Adrenal gland (tissue), 5 donors: ENCODE measurements around the gene ETV6.

Experiments
- POLR2A ChIP-seq, 2 donors: fragments of 450-650 bp; IDR thresholded peaks; one replicate each; pipeline ENCODE4 v1.6.1; 2017; ENCODE audit warnings: antibody characterized with exemption in 2 of 2, mild to moderate bottlenecking in 2 of 2, moderate library complexity in 1 of 2
- TF ChIP-seq, protein P1 (sequence below), 6 experiments: fragments of 450-650 bp in 4 of 6; fragments of 200-600 bp in 2 of 6; sonication (generic) in 1 of 6; IDR thresholded peaks; 1 replicate in 5 of 6; 2 replicates in 1 of 6; pipeline versions ENCODE4 v1.5.1 to v1.8.0; 2016 to 2021; ENCODE audit warnings: antibody characterized with exemption in 6 of 6, mild to moderate bottlenecking in 2 of 6, moderate library complexity in 1 of 6
- donor health status: DM: no; HTN: no; CAD: no.

DNA sequence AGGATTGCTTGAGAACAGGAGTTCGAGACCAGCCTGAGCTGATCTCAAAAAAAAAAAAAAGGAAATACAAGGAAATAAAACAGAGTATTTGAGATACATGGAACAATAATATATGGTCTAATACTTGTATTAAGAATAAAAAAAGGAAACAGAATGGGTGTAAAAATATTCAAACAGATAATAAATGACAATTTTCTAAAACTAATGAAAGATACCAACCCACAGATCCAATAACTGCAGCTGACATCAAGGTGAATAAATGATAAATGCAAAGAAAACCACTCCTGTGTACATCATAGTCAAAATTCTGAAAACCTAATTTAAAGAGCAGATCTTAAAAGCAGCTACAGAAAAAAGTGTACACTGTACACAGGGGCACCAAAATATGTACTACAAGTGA lies 4.1 kb upstream of the ETV6 start:
- TF ChIP-seq, protein P1, sequence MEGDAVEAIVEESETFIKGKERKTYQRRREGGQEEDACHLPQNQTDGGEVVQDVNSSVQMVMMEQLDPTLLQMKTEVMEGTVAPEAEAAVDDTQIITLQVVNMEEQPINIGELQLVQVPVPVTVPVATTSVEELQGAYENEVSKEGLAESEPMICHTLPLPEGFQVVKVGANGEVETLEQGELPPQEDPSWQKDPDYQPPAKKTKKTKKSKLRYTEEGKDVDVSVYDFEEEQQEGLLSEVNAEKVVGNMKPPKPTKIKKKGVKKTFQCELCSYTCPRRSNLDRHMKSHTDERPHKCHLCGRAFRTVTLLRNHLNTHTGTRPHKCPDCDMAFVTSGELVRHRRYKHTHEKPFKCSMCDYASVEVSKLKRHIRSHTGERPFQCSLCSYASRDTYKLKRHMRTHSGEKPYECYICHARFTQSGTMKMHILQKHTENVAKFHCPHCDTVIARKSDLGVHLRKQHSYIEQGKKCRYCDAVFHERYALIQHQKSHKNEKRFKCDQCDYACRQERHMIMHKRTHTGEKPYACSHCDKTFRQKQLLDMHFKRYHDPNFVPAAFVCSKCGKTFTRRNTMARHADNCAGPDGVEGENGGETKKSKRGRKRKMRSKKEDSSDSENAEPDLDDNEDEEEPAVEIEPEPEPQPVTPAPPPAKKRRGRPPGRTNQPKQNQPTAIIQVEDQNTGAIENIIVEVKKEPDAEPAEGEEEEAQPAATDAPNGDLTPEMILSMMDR (IDR thresholded peaks at IDR 0.05), result no peak
- TF ChIP-seq POLR2A (IDR thresholded peaks at IDR 0.05), result no peak
